ENCODE data around the gene GREB1. TPM values are rescaled to one million over a fixed set of nuclear protein-coding genes. Genes with fewer than 3 reads are reported as not detected.

GREB1 gene
- total RNA-seq, 6 donors from 2014 or later: 0.39 to 5.4 (median 1.6) TPM

DNA sequence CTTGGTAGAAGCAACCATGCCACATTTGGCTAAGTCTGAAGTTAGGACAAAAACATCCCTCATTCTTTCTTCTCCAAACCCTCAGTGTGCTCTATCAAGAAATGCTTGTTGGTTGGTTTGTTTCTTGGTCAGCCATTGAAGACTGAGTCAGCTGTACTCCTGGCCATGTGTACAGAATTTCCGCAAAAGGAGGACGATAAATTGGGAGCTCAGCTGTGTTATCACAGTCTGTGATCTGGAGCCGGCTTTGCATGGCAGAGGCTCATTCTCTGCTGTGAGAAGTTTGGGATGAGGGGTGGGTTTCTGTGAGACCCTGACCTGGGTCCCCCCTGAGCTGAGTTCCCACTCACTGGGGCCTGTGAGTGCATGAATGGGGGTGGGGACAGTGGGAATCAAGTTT, 41.6 kb upstream of the GREB1 start:
- Histone ChIP-seq H3K36me3 (no peaks in the 10 kb centered on the region), H3K4me3 (no peak overlapping the region), H3K27me3 (no peaks in the 10 kb centered on the region), H3K27ac (no peak overlapping the region), H3K9me3 (no peaks in the 10 kb centered on the region), H3K4me1 (no peaks in the 10 kb centered on the region)
- DNase-seq: no peak
- 90 to 91% methylated on average over 3 of the region's 3 CpGs for WGBS, 2 donors
- no peak for TF ChIP-seq EP300 (IDR thresholded peaks at IDR 0.05)
- TF ChIP-seq POLR2A (IDR thresholded peaks at IDR 0.05): no peak
- no peak for TF ChIP-seq POLR2AphosphoS5 (IDR thresholded peaks at IDR 0.05)
- TF ChIP-seq, protein P1, sequence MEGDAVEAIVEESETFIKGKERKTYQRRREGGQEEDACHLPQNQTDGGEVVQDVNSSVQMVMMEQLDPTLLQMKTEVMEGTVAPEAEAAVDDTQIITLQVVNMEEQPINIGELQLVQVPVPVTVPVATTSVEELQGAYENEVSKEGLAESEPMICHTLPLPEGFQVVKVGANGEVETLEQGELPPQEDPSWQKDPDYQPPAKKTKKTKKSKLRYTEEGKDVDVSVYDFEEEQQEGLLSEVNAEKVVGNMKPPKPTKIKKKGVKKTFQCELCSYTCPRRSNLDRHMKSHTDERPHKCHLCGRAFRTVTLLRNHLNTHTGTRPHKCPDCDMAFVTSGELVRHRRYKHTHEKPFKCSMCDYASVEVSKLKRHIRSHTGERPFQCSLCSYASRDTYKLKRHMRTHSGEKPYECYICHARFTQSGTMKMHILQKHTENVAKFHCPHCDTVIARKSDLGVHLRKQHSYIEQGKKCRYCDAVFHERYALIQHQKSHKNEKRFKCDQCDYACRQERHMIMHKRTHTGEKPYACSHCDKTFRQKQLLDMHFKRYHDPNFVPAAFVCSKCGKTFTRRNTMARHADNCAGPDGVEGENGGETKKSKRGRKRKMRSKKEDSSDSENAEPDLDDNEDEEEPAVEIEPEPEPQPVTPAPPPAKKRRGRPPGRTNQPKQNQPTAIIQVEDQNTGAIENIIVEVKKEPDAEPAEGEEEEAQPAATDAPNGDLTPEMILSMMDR (IDR thresholded peaks at IDR 0.05): no peak
- ATAC-seq (ENCODE audit: low FRiP score in 2 of 2): no peak

DNA sequence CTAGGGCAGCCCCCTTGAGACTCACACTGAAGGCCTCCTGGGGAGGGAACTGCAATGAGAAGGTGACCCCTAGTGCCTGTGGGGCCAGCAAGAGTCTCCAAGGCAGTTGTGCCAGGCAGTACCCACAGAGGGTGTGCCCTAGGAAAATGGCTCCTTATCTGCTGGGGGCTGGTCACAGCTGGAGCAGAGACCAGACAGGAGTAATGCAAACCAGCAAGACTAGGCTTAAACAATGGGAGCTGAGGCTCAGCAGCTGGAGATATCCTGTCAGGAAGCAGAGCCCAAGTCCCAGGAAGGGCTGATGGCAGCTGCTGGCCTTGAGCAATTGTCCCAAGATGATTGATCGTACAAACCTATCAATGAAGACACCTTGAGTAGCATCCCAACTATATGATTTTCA, 41.1 kb upstream of the GREB1 start:
- whole genome bisulfite sequencing, 2 donors: 81 to 93% methylated on average over 1 of the region's 1 CpG

DNA sequence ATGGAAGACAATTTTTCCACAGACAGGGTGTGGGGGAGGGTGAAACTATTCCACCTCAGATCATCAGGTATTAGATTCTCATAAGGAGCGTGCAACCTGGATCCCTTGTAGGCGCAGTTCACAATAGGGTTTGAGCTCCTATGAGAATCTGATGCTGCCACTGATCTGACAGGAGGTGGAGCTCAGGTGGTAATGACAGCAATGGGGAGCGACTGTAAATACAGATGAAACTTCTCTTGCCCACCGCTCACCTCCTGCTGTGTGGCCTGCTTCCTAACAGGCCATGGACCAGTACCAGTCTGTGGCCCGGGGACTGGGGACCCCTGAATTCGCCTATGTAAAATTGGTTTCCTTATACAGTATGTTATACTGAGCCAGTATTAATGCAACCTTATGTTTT, 40.6 kb upstream of the GREB1 start:
- Histone ChIP-seq H3K4me1 (no peaks in the 10 kb centered on the region), H3K27ac (no peak overlapping the region), H3K9me3 (no peaks in the 10 kb centered on the region), H3K36me3 (no peaks in the 10 kb centered on the region), H3K4me3 (no peak overlapping the region), H3K27me3 (no peaks in the 10 kb centered on the region)
- TF ChIP-seq POLR2A (IDR thresholded peaks at IDR 0.05) (no peak), POLR2AphosphoS5 (IDR thresholded peaks at IDR 0.05) (no peak), EP300 (IDR thresholded peaks at IDR 0.05) (no peak)
- TF ChIP-seq, protein P1 (IDR thresholded peaks at IDR 0.05): no peak
- DNase-seq (no peak), ATAC-seq (ENCODE audit: low FRiP score in 2 of 2) (no peak)
- 94% methylated on average over 6 of the region's 6 CpGs for WGBS, 2 donors

More for the DNA sequence above, 41.1 kb upstream of the GREB1 start:
- Histone ChIP-seq H3K4me1 (no peaks in the 10 kb centered on the region), H3K27ac (no peak overlapping the region), H3K27me3 (no peaks in the 10 kb centered on the region), H3K9me3 (no peaks in the 10 kb centered on the region), H3K4me3 (no peak overlapping the region), H3K36me3 (no peaks in the 10 kb centered on the region)
- TF ChIP-seq, protein P1 (IDR thresholded peaks at IDR 0.05): no peak
- no peak for TF ChIP-seq POLR2A (IDR thresholded peaks at IDR 0.05)
- no peak for TF ChIP-seq POLR2AphosphoS5 (IDR thresholded peaks at IDR 0.05)
- TF ChIP-seq EP300 (IDR thresholded peaks at IDR 0.05): no peak
- DNase-seq (no peak), ATAC-seq (ENCODE audit: low FRiP score in 2 of 2) (peak in 1 of 2 donors; percentile 16)

DNA sequence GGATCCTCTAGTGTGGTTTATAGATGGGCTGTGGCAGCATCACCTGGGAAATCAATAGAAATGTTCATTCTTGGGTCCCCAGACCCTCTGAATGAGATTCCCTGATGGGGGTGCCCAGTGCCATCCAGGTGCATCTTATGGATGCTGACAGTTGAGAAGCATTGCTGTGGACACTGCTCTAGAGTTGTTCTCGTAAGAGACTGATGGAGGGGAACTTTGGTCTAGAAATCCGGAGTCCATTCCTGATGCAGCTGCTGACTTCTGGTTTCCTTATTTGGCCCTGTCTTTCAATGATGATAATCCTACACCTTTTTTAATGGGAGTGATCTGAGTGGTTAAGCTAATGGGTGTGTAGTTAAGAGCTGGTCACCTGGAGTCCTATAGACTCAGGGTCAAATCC, 39.5 kb upstream of the GREB1 start:
- DNase-seq: no peak
- WGBS, 2 donors: 91 to 100% methylated on average over 2 of the region's 2 CpGs
- Histone ChIP-seq H3K27ac (no peak overlapping the region), H3K4me3 (no peak overlapping the region), H3K36me3 (no peaks in the 10 kb centered on the region), H3K4me1 (peaks cover 0 to 4% (median 0%) of the 10 kb centered on the region in 4 donors), H3K27me3 (no peaks in the 10 kb centered on the region), H3K9me3 (no peaks in the 10 kb centered on the region)
- TF ChIP-seq, protein P1 (IDR thresholded peaks at IDR 0.05): no peak
- no peak for TF ChIP-seq EP300 (IDR thresholded peaks at IDR 0.05)
- TF ChIP-seq POLR2A (IDR thresholded peaks at IDR 0.05): no peak
- no peak for TF ChIP-seq POLR2AphosphoS5 (IDR thresholded peaks at IDR 0.05)
- ATAC-seq (ENCODE audit: low FRiP score in 2 of 2): no peak

All from upper lobe of left lung (tissue), 6 donors.